KMS-11 (cell line): ENCODE data around the gene POU6F1.
A peak's percentile ranks its signal among the peaks of the same experiment; 100 is the strongest.

Experiments used
- H2AFZ ChIP-seq: fragments of 200-600 bp; sonication (generic); 2 replicates; pipeline ENCODE4 v1.6.1; 2016; ENCODE audit warnings: antibody characterized with exemption, mixed run types, low read depth
- H3K27ac ChIP-seq: fragments of 200-600 bp; sonication (generic); 2 replicates; pipeline ENCODE4 v1.6.1; 2016; ENCODE audit warnings: mild to moderate bottlenecking, mixed run types
- H3K27me3 ChIP-seq: fragments of 200-600 bp; sonication (generic); 2 replicates; pipeline ENCODE4 v1.6.1; 2017; ENCODE audit warnings: mild to moderate bottlenecking, low read depth, mixed run types, moderate library complexity; ENCODE audit not compliant: insufficient read depth
- H3K36me3 ChIP-seq: fragments of 200-600 bp; sonication (generic); 2 replicates; pipeline ENCODE4 v1.6.1; 2017; ENCODE audit warnings: mild to moderate bottlenecking, mixed run types; ENCODE audit not compliant: insufficient read depth
- H3K4me1 ChIP-seq: fragments of 200-600 bp; sonication (generic); 2 replicates; pipeline ENCODE4 v1.6.1; 2016; ENCODE audit warnings: mild to moderate bottlenecking, low read depth, mixed run types; ENCODE audit not compliant: poor library complexity, severe bottlenecking
- H3K4me2 ChIP-seq: fragments of 200-600 bp; sonication (generic); 2 replicates; pipeline ENCODE4 v1.7.0; 2016; ENCODE audit warnings: mild to moderate bottlenecking, mixed run types
- H3K4me3 ChIP-seq: fragments of 200-600 bp; sonication (generic); IDR thresholded peaks from 2 replicates; pipeline ENCODE4 v1.6.1; 2017; ENCODE audit warnings: low read depth, low read length, mixed read lengths; ENCODE audit not compliant: insufficient read depth
- H3K79me2 ChIP-seq: fragments of 200-600 bp; sonication (generic); 2 replicates; pipeline ENCODE4 v1.6.1; 2016; ENCODE audit warnings: low read depth, mixed run types; ENCODE audit not compliant: insufficient read depth
- H3K9ac ChIP-seq: fragments of 200-600 bp; sonication (generic); 2 replicates; pipeline ENCODE4 v1.6.1; 2016; ENCODE audit warnings: mild to moderate bottlenecking, mixed run types
- H4K20me1 ChIP-seq: fragments of 200-600 bp; sonication (generic); 2 replicates; pipeline ENCODE4 v1.6.1; 2016; ENCODE audit warnings: mild to moderate bottlenecking, mixed run types; ENCODE audit not compliant: insufficient read depth
- CTCF ChIP-seq: fragments of 200-600 bp; sonication (generic); conservative IDR thresholded peaks from 2 replicates; pipeline ENCODE4 v1.6.1; 2017; ENCODE audit warnings: low read depth, mild to moderate bottlenecking, antibody characterized with exemption, low read length, moderate library complexity, mixed read lengths

The POU6F1 gene

GRCh38 chr12:51217968-51218606 lies at the start of gene POU6F1:
Gene POU6F1 (minus strand): TSS chr12:51218062. CDS start chr12:51206836, 11,226 bp downstream.
- H3K9ac ChIP-seq: peak within 1 kb of the TSS; percentile 93
- no peaks in the 10 kb centered on the region for H3K36me3 ChIP-seq
- peak; percentile 58 for TF ChIP-seq CTCF
- H3K27me3 ChIP-seq: no peaks in the 10 kb centered on the region
- H3K4me3 ChIP-seq: no peak within 1 kb of the TSS
- H3K4me1 ChIP-seq: peaks cover 12% of the 10 kb centered on the region
- no peaks in the 10 kb centered on the region for H3K79me2 ChIP-seq
- H4K20me1 ChIP-seq: no peaks in the 10 kb centered on the region
- peak within 1 kb of the TSS; percentile 71 for H3K27ac ChIP-seq
- peak within 1 kb of the TSS; percentile 96 for H3K4me2 ChIP-seq
- H2AFZ ChIP-seq: peak within 1 kb of the TSS; percentile 97

DNA sequence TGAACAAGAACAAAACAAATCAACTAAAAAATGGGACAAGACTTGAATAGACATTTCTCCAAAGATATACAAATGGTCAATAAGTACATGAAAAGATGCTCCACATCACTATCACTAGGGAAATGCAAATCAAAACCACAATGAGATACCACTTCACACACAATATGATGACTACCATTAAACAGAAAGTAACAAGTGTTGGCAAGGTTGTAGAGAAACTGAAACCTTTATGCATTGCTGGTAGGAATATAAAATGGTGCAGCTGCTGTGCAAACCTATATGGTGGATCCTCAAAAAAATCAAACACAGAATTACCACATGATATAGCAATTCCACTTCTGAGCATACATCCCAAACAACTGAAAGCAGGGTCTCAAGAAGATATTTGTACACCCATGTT lies 47.2 kb upstream of the POU6F1 start:
- Histone ChIP-seq H3K4me3 (no peak overlapping the region), H3K79me2 (no peaks in the 10 kb centered on the region), H3K27ac (no peak overlapping the region), H4K20me1 (no peaks in the 10 kb centered on the region), H3K27me3 (no peaks in the 10 kb centered on the region), H3K4me1 (peaks cover 8% of the 10 kb centered on the region), H2AFZ (no peak overlapping the region), H3K4me2 (no peak overlapping the region), H3K9ac (no peak overlapping the region), H3K36me3 (no peaks in the 10 kb centered on the region)
- TF ChIP-seq CTCF: no peak

- peaks cover 8% of the 10 kb centered on the region for H3K4me1 ChIP-seq
- no peak for TF ChIP-seq CTCF
- no peak overlapping the region for H3K27ac ChIP-seq
- no peak overlapping the region for H3K9ac ChIP-seq
- no peaks in the 10 kb centered on the region for H3K27me3 ChIP-seq
- no peak overlapping the region for H2AFZ ChIP-seq
- no peaks in the 10 kb centered on the region for H3K79me2 ChIP-seq
- H3K4me3 ChIP-seq: no peak overlapping the region
- no peaks in the 10 kb centered on the region for H3K36me3 ChIP-seq
- no peak overlapping the region for H3K4me2 ChIP-seq
- no peaks in the 10 kb centered on the region for H4K20me1 ChIP-seq
These were observed 46.4 kb upstream of the POU6F1 start for GRCh38 chr12:51264297-51264696.

DNA sequence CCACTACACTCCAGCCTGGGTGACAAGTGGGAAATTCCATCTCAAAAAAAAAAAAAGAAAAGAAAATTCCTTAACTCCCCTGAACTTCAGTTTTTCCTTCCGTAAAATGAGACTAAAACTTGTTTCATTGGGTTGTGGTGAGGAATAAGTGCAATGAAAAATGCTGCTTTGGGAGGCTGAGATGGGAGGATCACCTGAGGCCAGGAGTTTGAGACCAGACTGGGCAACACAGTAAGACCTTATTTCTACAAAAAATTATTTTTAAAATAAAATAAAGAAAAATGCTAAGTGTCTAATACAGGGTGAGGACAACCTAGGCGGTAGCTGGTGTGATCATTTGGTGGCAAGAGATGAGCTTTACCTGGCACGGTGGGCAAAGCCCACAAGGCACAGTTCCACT lies 45.5 kb upstream of the POU6F1 start:
- no peak overlapping the region for H3K4me2 ChIP-seq
- H3K27ac ChIP-seq: no peak overlapping the region
- H3K4me3 ChIP-seq: no peak overlapping the region
- H4K20me1 ChIP-seq: no peaks in the 10 kb centered on the region
- no peak overlapping the region for H3K9ac ChIP-seq
- H3K79me2 ChIP-seq: no peaks in the 10 kb centered on the region
- no peak for TF ChIP-seq CTCF
- H3K36me3 ChIP-seq: no peaks in the 10 kb centered on the region
- no peaks in the 10 kb centered on the region for H3K27me3 ChIP-seq
- peaks cover 8% of the 10 kb centered on the region for H3K4me1 ChIP-seq
- no peak overlapping the region for H2AFZ ChIP-seq
